Mucosa of rectum (tissue), 2 donors: ENCODE measurements around the gene PLEKHA5.
"Not testable (repeated sequence)": the region's sequence is repeated elsewhere in the genome, so short reads cannot be mapped to it uniquely, and the experiment has no call there.

Experiments
- H3K27ac ChIP-seq, 2 donors: one replicate each; pipeline ENCODE4 v1.7.0; 2013; ENCODE audit warnings: inconsistent platforms in 2 of 2, low read depth in 2 of 2, low read length in 2 of 2
- H3K27me3 ChIP-seq, 2 donors: one replicate each; pipeline ENCODE4 v1.7.0; 2013; ENCODE audit warnings: low read length in 2 of 2; ENCODE audit not compliant: control insufficient read depth in 2 of 2, insufficient read depth in 2 of 2
- H3K36me3 ChIP-seq, 2 donors: one replicate each; pipeline ENCODE4 v1.7.0; 2013; ENCODE audit warnings: low read length in 2 of 2; ENCODE audit not compliant: control insufficient read depth in 2 of 2, insufficient read depth in 2 of 2
- H3K4me1 ChIP-seq, 2 donors: one replicate each; pipeline ENCODE4 v1.7.0; 2013; ENCODE audit warnings: low read length in 2 of 2, mild to moderate bottlenecking in 1 of 2; ENCODE audit not compliant: control insufficient read depth in 2 of 2, insufficient read depth in 2 of 2
- H3K4me3 ChIP-seq, 2 donors: one replicate each; pipeline ENCODE4 v1.7.0; 2013; ENCODE audit warnings: low read length in 2 of 2
- H3K9ac ChIP-seq, 2 donors: one replicate each; pipeline ENCODE4 v1.7.0; 2013; ENCODE audit warnings: low read length in 2 of 2, low read depth in 1 of 2, mild to moderate bottlenecking in 1 of 2
- H3K9me3 ChIP-seq, 2 donors: one replicate each; pipeline ENCODE4 v1.7.0; 2013; ENCODE audit warnings: low read length in 2 of 2; ENCODE audit not compliant: control insufficient read depth in 2 of 2
- donor health status: healthy.
- donor health status: Normal muscosa, but diverticular disease.

Gene PLEKHA5

GRCh38 chr12:19304149-19304750 lies 174.7 kb downstream of the PLEKHA5 start:
- no peak overlapping the region for H3K27ac ChIP-seq
- peaks cover 3 to 9% of the 10 kb centered on the region in 2 donors for H3K36me3 ChIP-seq
- H3K9ac ChIP-seq: no peak overlapping the region
- no peaks in the 10 kb centered on the region for H3K27me3 ChIP-seq
- no peaks in the 10 kb centered on the region for H3K4me1 ChIP-seq
- H3K9me3 ChIP-seq: no peaks in the 10 kb centered on the region
- H3K4me3 ChIP-seq: no peak overlapping the region

DNA sequence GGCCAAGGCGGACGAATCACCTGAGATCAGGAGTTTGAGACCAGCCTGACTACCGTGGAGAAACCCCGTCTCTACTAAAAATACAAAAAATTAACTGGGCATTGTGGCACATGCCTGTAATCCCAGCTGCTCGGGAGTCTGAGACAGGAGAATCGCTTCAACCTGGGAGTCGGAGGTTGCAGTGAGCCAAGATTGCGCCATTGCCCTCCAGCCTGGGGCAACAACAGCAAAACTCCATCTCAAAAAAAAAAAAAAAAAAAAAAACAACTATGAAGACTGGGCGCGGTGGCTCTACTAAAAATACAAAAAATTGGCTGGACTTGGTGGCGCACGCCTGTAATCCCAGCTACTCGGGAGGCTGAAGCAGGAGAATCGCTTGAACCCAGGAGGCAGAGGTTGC lies 176.1 kb downstream of the PLEKHA5 start:
- not testable (repeated sequence) for H3K4me1 ChIP-seq, H3K4me3 ChIP-seq, H3K27ac ChIP-seq

GRCh38 chr12:19306366-19306765 lies 176.8 kb downstream of the PLEKHA5 start:
- no peaks in the 10 kb centered on the region for H3K27me3 ChIP-seq
- H3K4me1 ChIP-seq: no peaks in the 10 kb centered on the region
- no peak overlapping the region for H3K27ac ChIP-seq
- H3K9me3 ChIP-seq: no peaks in the 10 kb centered on the region
- H3K9ac ChIP-seq: no peak overlapping the region
- peaks cover 3 to 5% of the 10 kb centered on the region in 2 donors for H3K36me3 ChIP-seq
- H3K4me3 ChIP-seq: no peak overlapping the region

More for the DNA sequence above, 176.1 kb downstream of the PLEKHA5 start:
- H3K36me3 ChIP-seq, H3K27me3 ChIP-seq, H3K9me3 ChIP-seq, H3K9ac ChIP-seq: not testable (repeated sequence)

- no peaks in the 10 kb centered on the region for H3K9me3 ChIP-seq
- H3K9ac ChIP-seq: no peak overlapping the region
- no peaks in the 10 kb centered on the region for H3K4me1 ChIP-seq
- H3K4me3 ChIP-seq: no peak overlapping the region
- H3K27ac ChIP-seq: no peak overlapping the region
- H3K36me3 ChIP-seq: peaks cover 3 to 5% of the 10 kb centered on the region in 2 donors
- H3K27me3 ChIP-seq: no peaks in the 10 kb centered on the region
Observed at GRCh38 chr12:19307451-19307850, 177.9 kb downstream of the PLEKHA5 start.

GRCh38 chr12:19311165-19311564 lies 181.6 kb downstream of the PLEKHA5 start:
- no peaks in the 10 kb centered on the region for H3K27me3 ChIP-seq
- H3K9ac ChIP-seq: no peak overlapping the region
- H3K9me3 ChIP-seq: no peaks in the 10 kb centered on the region
- no peak overlapping the region for H3K4me3 ChIP-seq
- peaks cover 3% of the 10 kb centered on the region in 2 donors for H3K36me3 ChIP-seq
- no peaks in the 10 kb centered on the region for H3K4me1 ChIP-seq
- H3K27ac ChIP-seq: no peak overlapping the region

GRCh38 chr12:19312637-19313036 lies 183.1 kb downstream of the PLEKHA5 start:
- Histone ChIP-seq H3K9me3 (no peaks in the 10 kb centered on the region), H3K36me3 (no peaks in the 10 kb centered on the region), H3K4me1 (no peaks in the 10 kb centered on the region), H3K27ac (no peak overlapping the region), H3K9ac (no peak overlapping the region), H3K27me3 (no peaks in the 10 kb centered on the region), H3K4me3 (no peak overlapping the region)

GRCh38 chr12:19316425-19316824 lies 186.9 kb downstream of the PLEKHA5 start:
- Histone ChIP-seq H3K9ac (no peak overlapping the region), H3K36me3 (peaks cover 0 to 3% of the 10 kb centered on the region in 2 donors), H3K27ac (no peak overlapping the region), H3K4me1 (no peaks in the 10 kb centered on the region), H3K4me3 (no peak overlapping the region), H3K27me3 (no peaks in the 10 kb centered on the region), H3K9me3 (no peaks in the 10 kb centered on the region)

DNA sequence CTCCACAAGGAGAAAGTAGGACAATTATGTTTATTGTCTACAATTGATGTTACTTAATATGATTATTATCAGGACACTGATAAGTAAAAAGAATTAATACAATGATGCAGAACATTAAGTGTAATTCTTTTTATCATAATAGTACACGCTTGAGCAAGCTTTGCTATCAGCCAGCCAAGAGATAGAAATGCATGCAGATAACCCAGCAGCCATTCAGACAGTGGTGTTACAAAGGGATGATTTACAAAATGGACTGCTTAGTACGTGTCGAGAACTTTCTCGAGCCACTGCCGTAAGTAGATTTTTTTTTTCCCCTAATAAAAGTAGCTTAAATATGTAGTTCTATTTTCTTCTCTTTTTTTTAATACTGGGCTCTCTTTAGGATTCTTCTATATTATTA lies 192.8 kb downstream of the PLEKHA5 start:
- H3K4me3 ChIP-seq: no peak overlapping the region
- H3K27ac ChIP-seq: no peak overlapping the region
- H3K9me3 ChIP-seq: no peaks in the 10 kb centered on the region
- no peaks in the 10 kb centered on the region for H3K27me3 ChIP-seq
- H3K9ac ChIP-seq: no peak overlapping the region
- H3K4me1 ChIP-seq: no peaks in the 10 kb centered on the region
- peaks cover 6 to 8% of the 10 kb centered on the region in 2 donors for H3K36me3 ChIP-seq

GRCh38 chr12:19323805-19324204 lies 194.3 kb downstream of the PLEKHA5 start:
- H3K27me3 ChIP-seq: no peaks in the 10 kb centered on the region
- H3K9me3 ChIP-seq: no peaks in the 10 kb centered on the region
- H3K27ac ChIP-seq: no peak overlapping the region
- H3K36me3 ChIP-seq: peaks cover 6 to 8% of the 10 kb centered on the region in 2 donors
- no peak overlapping the region for H3K4me3 ChIP-seq
- H3K4me1 ChIP-seq: no peaks in the 10 kb centered on the region
- H3K9ac ChIP-seq: no peak overlapping the region

DNA sequence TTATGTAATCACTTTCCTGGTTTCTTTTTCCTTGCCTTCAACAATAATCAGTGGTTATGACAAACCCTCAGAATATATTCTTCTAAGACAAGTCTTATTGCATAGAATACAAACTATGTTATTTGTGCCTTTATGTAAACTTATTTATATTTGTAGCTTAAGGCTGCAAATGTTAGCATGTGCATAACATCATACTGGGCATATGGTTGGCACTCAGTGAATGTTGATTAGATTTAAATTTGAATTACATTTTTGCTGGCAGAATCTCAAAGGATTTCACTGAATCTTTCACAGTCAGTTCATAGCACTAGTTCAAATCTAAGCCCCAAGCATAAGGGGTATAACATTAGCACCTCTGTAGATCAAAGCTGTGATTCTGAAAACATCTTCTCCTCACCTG lies 196.6 kb downstream of the PLEKHA5 start:
- peaks cover 3 to 8% of the 10 kb centered on the region in 2 donors for H3K36me3 ChIP-seq
- H3K27ac ChIP-seq: no peak overlapping the region
- no peak overlapping the region for H3K4me3 ChIP-seq

GRCh38 chr12:19332196-19332595 lies 202.7 kb downstream of the PLEKHA5 start:
- Histone ChIP-seq H3K4me3 (no peak overlapping the region), H3K9ac (no peak overlapping the region), H3K4me1 (no peaks in the 10 kb centered on the region), H3K36me3 (peaks cover 2 to 3% of the 10 kb centered on the region in 2 donors), H3K27me3 (no peaks in the 10 kb centered on the region), H3K9me3 (no peaks in the 10 kb centered on the region), H3K27ac (no peak overlapping the region)

More for the DNA sequence above, 196.6 kb downstream of the PLEKHA5 start:
- H3K27me3 ChIP-seq: no peaks in the 10 kb centered on the region
- no peaks in the 10 kb centered on the region for H3K4me1 ChIP-seq
- H3K9me3 ChIP-seq: no peaks in the 10 kb centered on the region
- no peak overlapping the region for H3K9ac ChIP-seq
